HT1080 (cell line): Measurements from ENCODE around the gene NOS3. TPM values are rescaled to one million over a fixed set of nuclear protein-coding genes. Genes with fewer than 3 reads are reported as not detected.

Experiments
- DNase-seq: peaks from one replicate; pipeline ENCODE4 v3.0.0-alpha.2; 2015; ENCODE audit warnings: low read depth
- polyA plus RNA-seq, 2 experiments: library from polyadenylated mRNA; depleted of rRNA; stranded (reverse); fragments of >200 nt; gene quantifications; 2 replicates each; pipeline ENCODE4 v1.2.3, GENCODE V29; 2015
- total RNA-seq: library from RNA; depleted of rRNA; stranded (reverse); fragments of >200 nt; shearing (Covaris generic); gene quantifications from 2 replicates; pipeline ENCODE4 v1.2.3, GENCODE V29; 2014; rRNA removed

NOS3 gene
- 71.5 and 94.6 TPM in 2 replicates for total RNA-seq
- 101 and 110 TPM in 2 replicates for polyA plus RNA-seq (2015; cell fraction: cytosol; rRNA removed)
- 39.0 and 43.6 TPM in 2 replicates for polyA plus RNA-seq (2015; cell fraction: nucleus; rRNA removed)

DNA sequence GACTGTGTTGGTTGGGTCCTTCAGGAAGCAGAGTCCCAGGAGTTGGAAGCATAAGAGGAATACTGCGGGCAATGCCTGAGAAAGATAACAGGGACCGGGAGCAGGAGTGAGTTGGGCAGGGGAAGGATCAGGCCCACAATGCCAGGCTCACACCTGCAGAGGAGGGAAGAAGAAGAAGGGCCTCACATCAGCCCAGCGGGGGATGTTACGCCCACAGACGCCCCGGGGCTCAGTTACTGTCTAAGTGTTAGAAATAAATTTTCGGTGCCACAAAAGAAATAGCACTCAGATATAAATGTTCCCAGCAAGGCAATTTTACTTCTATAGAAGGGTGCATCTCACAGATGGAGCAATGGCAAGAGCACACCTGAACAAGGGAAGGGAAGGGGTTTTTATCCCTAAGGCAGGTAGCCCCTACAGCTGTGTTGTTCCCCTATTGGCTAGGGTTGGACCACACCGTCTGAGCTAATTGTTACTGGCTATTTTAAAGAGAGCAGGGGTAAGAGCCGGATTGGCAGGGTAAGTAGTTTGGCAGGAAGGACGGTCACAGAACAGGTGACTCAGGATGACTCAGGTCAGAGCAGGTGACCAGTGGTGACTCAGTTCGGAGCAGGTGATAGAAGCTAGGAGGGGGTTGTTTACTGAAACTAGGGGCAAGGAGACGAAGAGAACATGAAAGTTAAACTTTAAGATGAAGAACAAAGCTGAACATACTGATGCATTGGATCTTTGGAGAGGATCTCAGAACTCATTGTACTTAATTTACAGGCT, at the start of gene NOS3:
Gene NOS3, plus strand, starts transcription at position 602 of the 771 bp plus-strand sequence. CDS start 2,787 bp downstream, outside the sequence.
- peak; percentile 75 for DNase-seq

DNA sequence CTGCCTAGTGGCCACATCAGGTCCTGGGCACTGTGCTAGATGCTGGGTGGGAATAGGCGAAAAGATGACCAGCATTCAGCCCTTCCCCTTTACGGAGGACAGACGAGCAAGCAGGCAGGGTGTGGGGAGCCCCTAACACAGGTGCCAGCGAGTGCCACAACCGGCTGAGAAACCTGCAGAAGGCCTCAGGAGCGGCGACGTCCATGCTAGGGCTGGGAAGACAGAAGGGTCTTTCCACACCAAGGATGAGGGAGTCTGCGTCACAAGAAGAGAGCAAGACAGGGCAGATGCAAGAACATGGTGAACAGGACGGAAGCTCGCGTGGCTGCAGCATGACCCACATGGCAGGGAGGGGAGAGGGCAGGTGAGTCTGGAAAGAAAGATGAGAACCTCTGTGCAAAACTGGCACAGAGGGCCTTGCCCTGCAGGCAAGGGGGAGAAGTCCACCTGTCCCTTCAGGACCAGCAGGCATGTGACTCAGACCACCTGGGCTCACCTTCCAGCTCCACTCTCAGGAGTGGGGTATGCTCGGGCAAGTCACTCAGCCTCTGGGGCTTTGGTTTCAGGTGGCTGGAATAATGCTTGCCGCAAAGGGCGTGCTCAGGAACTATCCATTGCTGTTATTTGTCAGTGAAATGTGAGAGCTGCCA, 49.3 kb upstream of the NOS3 start:
- no peak for DNase-seq

DNA sequence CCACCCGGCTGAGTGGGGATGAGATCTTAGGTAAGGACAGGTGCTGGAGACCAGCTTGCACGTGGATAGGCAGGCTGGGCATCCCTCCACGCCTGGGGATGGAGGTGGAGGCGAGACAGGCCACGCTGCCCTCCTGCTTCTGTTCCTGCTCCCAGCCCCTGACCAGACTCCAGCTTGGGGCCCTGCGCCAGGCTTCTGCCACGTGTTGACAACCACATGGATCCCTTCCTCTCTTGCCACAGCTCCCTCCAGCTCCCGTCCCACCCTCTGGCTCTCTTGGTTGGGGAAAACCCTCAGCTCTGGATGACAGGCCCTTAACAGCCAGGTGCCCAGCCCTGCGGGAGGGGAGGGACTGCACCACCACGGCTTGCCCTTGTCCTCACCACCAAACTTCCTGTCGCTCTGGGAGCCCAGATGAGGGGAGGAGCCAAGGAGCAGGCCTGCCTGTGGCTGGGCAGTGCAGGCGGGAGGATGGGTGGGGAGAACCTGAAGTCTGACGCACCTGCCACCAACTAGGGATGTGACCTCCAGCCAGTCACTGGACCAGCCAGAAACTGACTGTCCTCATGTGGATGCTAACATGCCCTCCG, 48.7 kb upstream of the NOS3 start:
- DNase-seq = peak; percentile 32

DNA sequence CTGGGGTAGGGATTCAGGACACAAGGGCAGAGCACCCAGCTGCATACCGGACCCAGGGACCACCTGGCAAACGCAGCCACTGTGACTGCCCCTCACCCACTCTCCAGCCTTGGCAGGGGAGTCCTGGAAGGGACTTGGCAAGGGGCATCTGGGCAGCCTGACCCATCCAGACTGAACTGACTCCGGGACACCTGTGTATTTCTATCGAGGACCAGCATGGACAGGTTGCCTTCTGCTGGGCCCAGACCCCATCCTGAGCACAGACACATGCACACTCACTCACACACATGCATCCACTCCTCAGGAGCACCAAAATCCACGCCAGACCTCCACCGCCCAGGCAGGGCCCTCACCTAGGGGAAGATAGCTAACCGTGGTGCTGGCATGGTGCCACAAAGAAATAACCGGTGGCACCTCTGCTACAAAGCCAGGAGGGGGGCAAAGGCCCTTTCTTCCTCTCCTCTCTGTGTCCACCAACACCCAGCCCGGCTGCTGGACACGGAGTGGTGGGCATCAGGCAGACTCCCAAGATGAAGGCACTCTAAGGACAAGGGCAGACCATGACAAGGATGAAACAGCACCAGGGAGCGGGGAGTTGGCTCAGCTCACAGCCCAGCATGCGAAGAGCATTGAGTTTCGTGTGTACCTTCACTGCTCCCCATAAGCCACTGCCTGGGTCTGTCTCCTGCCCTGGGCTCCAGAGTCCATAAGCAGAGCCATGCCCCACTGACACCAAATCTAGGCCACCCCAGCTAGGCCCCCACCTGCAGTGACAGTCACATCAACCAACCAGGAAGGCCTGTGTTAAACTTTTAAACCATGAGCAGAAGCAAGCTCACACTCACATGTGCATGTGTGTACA, 48.0 kb upstream of the NOS3 start:
- no peak for DNase-seq

DNA sequence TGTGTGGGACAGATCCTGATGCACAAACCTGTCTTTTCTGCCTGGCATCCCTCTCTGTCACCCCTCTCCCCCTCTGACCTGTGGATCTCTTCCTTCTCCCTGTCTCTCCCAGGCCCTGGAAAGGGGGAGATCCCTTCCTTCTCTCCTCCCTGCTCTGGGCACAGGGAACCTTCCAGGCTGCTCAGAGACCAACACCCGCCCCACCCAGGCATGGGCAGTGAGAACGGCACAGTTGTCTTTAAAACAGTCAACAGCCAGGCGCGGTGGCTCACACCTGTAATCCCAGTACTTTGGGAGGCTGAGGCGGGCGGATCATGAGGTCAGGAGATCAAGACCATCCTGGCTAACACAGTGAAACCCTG, 47.4 kb upstream of the NOS3 start:
- no peak for DNase-seq

DNA sequence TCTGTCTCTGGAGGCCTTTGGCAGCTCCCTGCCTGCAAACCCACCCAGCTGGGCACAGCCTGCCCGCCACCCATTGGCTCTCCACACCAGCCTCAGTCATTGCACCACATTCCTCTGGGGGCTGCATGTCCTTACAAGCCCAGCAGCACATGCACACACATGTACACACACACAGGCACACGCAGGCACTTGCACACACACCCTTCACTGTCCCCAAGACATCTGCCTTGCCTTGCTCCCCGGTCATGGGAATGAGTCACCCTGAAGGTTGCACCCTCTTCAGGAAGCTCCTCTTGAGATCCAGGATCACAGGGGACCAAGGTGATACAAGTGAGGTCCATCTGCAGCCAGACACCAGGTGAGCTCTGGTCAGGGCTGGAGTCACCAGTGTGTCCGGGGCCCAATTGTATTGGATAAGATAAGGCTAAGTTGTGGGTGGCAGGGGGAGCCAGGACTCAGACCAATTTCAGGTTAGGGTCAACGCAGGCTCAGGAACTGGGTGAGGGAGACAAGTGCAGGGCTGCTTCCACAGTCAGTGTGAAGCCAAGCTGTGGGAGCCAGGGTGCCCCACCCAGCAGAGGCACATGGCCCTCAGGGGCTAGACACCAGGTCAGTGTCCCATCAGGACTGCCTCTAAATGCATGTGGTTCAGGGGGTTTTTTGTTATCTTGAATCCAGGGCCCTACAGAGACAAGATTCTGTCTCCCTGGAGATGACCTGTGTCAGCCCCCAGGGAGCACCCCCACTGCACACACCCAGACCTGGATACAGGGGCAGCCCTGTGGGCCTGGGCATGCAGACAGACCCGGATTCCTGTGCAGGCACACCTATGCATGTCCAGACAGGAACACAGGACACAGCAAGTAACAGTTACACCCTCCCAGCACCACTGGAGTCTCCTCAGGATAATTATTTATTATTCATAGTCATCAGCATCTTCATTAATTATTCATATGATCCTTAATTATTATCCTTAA, 46.5 kb upstream of the NOS3 start:
- no peak for DNase-seq

DNA sequence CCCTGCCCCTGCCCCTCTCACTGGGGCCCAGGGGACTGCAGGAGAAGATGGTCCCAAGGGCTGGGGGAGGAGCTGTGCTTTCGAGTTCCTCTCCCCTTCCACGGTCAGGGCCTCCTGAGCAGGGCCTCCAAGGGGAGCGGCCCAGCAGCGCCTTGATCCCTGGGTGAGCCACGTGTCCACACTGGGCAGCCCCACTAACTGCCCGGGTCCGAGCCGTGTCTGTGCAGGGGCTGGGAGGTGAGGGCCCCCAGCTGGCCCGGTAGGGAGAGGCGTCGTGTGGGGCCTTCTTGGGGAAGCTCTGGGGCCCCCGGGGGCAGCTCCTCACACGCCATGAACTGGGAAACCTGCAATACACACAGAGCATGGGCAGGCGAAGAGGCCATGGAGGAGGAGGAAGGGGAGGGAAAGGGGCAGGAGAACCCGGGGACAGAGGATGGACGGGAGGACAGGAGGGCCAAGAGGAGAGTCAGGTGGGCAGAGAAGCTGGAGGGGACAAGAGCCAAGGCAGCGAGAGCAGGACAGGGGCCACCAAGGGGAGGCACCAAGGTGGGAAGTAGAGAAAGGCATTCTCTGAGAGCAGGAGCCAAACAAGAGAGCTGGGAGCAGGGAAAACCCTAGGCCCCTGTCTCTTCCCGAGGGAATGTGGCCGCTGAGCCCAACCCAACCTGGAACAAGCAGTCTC, 45.5 kb upstream of the NOS3 start:
- DNase-seq = no peak

DNA sequence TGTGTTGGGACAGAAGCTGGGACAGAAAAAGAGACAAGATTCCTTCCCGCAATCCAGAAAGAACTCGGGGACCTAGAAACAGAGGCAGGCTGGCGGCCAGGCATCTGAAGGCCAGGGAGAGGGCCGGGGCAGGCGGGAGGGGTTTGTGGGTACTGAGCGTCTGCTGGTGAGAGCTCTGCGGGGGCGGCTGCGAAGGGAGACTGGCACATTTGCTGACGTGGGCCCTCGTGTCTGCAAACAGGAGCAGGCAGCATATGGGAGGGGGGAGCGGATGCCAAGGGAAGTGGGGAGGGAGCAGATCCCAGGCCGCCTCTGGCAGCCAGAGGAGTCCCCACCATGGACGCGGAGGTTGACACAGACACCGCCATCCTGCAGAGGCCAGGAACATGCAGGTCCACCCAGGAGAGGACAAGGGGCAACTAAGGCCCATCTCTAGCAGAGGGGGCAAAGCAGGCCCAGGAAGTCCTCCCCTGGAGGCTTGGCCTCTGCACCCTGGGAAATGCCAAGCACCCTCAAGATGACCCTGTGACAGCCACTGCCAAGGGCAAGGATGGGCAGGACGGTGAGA, 44.9 kb upstream of the NOS3 start:
- no peak for DNase-seq

DNA sequence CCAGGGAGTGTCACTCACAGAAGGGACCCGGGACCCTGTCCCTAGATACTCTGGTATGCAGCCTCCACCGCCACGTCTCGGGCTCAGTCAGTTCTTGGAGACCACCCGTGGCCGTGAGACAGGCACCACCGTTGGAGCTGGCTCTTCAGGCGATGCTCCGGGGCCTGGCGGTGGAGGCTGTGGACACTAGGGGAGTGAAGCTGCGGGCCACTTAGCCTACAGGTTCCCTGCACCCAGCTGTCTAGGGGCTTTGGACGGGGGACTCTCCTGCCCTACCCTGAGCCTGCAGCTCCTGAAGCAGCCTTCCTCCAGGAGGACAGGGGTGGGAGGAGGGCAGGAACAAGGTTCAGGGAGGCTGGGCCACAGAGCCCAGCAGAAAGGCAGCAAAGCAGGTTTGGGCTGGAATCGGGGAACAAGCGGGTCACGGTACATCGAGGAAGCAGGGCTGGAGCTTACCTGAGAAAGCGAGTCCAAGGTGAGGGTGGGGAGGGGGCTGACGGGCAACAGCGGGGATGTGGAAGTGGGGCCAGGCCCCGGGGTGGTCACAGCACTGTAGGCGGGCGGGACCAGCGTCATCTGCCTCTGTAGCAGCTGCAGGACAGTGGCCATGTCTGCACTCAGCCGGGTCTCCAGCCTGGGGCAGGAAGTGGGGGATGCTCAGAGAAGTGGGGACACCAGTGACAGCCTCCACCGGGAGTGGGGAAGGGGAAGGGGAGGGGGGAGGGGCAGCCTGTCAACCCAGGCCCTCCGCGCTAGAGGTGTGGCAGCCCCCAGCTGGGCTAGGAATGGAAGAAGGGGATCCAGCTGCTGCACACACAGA, 44.2 kb upstream of the NOS3 start:
- no peak for DNase-seq

DNA sequence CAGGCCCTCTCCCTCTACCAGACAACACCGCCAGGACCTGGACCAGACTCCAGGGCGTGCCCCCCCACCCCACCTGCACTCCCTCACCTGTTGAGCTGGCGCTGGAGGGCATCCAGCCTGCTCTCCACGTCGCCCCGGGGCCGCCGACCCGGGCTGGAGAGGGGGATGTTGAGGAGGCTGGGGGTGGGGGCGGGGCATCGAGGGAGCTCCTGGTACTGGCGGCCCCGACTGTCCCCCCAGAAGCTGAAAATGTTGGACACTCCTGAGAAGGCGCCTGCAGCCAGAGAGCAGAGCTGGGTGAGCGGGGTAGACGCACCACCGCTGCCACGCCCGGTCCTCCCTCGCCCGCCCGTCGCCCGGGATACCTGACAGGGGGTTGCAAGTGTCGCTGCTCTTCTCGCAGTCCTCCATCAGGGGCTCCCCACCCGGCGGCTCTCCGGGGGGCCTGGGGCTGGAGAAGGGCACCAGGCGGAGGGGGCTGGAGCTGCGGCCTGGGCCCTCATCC, 43.5 kb upstream of the NOS3 start:
- DNase-seq = no peak

DNA sequence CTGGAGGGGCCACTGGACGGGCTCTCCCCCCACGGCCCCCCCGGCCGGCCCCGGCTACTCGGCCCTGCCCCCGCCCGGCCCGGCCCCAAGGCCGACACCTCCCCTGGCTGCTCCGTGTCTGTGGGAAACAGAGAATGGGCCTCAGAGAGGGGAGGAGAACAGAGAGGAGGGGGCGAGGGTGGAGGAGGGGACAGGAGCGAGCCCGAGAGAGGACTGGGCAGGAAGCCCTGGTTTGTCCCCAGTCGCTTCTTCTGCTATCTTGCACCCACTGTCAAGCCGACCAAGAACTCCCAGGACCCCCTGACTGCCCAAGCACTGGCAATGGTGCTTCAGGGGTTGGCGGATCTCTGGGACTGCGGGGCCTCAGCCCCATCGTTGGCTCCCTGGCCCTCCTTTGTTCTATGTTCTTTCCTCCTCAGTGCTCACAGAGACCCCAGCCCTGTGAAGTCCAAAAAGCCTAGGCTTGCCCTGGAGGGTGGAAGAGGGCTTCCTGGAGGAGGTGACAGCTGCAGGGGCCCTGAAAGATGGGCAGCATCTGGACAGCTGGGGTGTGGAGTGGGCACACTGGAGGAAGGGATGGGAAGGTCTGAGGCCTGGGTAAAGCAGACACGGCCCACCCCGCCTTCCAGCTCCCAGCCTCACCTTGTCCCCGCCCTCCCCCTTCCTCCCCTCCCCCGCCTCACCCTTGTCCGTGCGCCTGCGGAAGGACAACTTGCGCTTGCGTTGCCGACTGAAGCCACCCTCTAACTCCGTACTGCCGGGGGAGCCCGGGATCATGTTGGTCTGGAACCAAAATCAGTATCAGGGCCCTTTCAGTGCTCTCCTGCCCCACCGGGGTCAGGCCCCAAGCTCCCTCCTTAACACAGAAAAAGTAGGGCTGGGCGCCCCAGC, 42.8 kb upstream of the NOS3 start:
- DNase-seq = no peak

DNA sequence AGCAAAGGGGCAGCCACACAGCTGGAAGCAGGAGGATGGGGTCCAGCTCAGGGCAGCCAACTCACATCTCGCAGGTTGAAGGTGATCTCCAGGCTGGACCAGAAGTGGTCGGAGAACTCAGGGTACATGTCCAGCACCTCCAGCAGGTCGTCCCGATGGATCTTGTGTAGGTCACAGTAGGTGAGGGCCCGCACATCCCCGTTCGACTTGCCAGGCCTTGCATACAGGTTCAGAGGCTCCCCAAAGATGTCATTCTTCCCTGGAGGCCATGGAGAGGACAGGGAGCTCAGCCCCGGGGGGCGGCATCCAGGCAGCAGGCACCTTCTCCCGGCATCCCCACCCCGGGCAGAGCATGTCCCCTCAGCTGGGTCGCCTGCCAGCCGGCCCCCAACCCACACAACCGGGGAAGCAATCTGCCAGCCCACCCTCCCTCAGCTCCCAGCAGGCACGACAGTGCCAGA, 42.0 kb upstream of the NOS3 start:
- DNase-seq = no peak

DNA sequence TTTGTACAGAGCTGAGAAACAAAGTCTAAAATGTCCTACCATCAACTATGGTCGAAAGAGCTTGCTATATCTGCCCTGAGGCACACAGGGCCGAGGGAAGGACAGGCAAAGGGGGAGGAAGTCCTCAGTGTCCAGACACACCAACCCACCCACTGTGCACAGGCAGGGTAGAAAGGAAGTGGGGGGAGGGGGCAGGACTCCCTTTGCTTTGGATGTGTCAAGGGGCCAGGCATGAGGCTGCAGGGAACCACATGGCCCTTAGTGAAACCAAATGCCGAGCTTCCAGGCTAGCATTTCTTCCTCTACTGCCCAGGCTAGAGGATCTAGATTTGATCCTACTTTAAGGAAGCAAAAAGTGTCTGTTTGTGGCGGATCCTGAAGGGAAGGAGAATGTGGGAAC, 41.3 kb upstream of the NOS3 start:
- peak; percentile 48 for DNase-seq

DNA sequence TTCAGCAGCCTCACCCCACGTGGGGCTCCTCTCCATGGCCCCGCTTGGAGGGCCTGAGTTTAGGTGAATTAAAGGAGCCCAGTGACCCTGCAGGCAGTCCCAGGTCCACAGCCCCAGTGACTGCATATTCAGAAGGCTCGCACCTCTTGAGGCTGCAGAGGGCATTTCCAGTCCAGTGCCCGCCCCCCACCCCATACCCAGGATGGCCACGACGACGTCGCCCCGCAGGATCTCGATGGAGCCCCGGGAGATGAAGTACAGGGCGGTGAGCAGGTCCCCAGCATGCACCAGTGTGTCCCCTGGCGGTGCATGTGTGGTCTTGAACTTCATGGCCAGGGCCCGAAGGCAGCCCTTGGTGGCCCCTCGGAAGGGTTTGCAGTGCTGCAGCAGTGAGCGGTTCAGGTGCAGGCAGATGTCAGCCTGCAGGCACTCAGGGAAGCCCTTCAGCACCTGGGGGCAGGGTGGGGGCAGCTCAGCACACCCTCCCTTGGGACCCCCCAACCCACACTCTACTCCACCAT, 40.8 kb upstream of the NOS3 start:
- DNase-seq = no peak

DNA sequence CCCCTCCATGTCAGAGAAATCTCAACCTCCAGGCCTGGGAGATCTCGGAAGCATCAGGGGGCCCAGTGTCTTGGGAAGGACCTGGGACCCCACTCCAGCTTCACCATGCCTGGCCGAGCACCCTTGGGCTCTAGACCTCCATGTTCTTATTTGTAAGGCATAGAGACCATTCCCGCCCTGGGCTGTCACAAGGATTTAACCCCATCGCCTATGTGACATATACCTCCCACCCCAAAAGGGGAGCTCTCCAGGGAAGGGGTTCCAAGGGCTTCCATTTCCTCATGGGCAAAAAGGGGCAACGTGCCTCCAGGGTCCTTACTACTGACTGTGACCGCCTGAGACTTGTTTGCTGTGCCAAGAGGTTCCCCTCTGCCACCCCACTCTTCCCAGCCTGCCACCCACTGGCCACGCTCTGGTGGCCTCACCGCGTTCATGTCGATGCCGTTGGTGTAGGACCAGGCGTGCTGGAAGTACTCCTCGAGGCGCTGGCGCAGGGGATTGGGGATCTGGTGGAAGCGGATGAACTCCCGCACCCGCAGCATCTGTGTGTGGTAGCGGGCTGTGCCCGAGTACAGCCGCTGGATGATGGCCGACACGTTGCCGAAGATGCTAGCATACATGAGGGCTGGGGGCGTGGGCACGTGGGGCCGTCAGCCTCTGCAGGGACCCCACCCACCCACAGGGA, 40.2 kb upstream of the NOS3 start:
- DNase-seq = no peak

DNA sequence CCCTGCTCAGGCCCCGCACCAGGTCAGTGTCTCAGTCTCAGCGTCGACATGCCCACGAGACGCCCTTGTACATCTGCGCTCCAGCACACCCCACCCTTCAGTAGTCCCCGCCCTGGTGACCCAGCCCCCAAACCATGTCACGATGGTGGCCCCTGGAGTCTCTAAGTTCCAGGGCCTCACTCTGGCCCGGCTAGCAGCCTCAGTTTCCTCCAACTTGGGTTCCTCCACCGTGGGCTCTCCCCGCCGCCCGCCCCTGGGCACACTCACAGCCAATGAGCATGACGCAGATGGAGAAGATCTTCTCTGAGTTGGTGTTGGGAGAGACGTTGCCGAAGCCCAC, 39.7 kb upstream of the NOS3 start:
- no peak for DNase-seq
